IPS DF 6.9 (cell line): ENCODE measurements around the gene VWC2.

Source experiments
- DNase-seq: peaks from one replicate; pipeline ENCODE4 v3.0.0-alpha.2; 2013; ENCODE audit warnings: low read depth, low spot score
- H3K27ac ChIP-seq: one replicate; pipeline ENCODE4 v1.5.1; 2013; ENCODE audit warnings: low read length, control low read depth
- H3K27me3 ChIP-seq: 2 replicates; pipeline ENCODE4 v1.6.1; 2013; ENCODE audit warnings: mild to moderate bottlenecking, low read length; ENCODE audit not compliant: control insufficient read depth, insufficient read depth
- H3K36me3 ChIP-seq: 2 replicates; pipeline ENCODE4 v1.6.1; 2013; ENCODE audit warnings: low read length; ENCODE audit not compliant: control insufficient read depth, insufficient read depth
- H3K4me1 ChIP-seq: 2 replicates; pipeline ENCODE4 v1.6.1; 2013; ENCODE audit warnings: low read length; ENCODE audit not compliant: control insufficient read depth, insufficient read depth
- H3K4me3 ChIP-seq: 2 replicates; pipeline ENCODE4 v1.5.1; 2013; ENCODE audit warnings: mild to moderate bottlenecking, low read length
- H3K9me3 ChIP-seq: 2 replicates; pipeline ENCODE4 v1.6.1; 2013; ENCODE audit warnings: low read length, inconsistent platforms; ENCODE audit not compliant: control insufficient read depth, insufficient read depth
- WGBS: extraction: QIAGEN DNeasy Blood & Tissue Kit; methylation state at CpG from one replicate; pipeline ENCODE4 v1.1.7; 2013; ENCODE audit warnings: mixed read lengths, missing lambda C conversion rate; ENCODE audit not compliant: insufficient read length, insufficient coverage; 5-methylcytosine and 5-hydroxymethylcytosine counted together

Gene VWC2

DNA sequence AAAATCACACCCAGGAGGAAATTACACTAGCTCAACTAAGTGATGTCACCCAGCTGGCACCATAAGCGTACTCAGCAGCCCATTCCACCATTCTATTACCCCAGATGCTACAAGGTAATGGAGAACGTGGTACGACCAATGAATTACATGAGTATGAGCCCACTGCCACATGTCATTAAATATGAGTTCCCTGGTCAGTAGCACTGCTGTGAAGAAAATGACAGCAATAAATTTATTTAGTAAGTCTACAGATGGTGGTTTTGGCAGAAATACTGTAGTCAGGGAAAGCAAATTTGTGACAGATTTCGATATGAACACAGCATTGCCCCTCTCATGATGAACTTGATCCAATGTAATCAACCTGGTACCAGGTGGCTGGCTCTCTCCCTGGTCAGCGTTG is 154.2 kb downstream of the VWC2 start:
- Histone ChIP-seq H3K27ac (no peak overlapping the region), H3K4me1 (no peaks in the 10 kb centered on the region), H3K27me3 (no peaks in the 10 kb centered on the region), H3K36me3 (no peaks in the 10 kb centered on the region), H3K9me3 (peaks cover 3% of the 10 kb centered on the region), H3K4me3 (no peak overlapping the region)
- no peak for DNase-seq
- WGBS = no CpG with 5 or more reads among the region's 5 CpGs

DNA sequence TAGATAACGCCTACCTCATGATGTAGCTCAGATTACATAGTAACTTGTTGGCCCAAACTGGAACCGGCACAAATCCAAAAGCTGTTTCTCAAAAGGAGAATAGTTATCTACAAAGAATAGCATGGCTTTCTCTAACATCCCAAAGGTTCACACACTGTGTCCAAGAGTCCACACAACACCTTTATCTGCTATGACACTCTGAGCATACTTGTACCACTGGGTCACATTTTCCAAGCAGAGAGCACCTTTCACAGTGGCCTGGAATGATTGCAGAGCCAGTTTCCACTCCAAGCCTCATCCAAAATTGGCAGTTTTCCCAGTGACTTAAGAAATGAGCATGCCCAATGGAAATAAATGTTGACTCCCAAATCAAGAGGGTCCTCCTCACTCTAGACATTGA is 155.3 kb downstream of the VWC2 start:
- Histone ChIP-seq H3K4me1 (no peaks in the 10 kb centered on the region), H3K27me3 (no peaks in the 10 kb centered on the region), H3K27ac (no peak overlapping the region), H3K36me3 (no peaks in the 10 kb centered on the region), H3K9me3 (peaks cover 3% of the 10 kb centered on the region), H3K4me3 (no peak overlapping the region)
- no CpG with 5 or more reads among the region's 2 CpGs for WGBS
- no peak for DNase-seq

DNA sequence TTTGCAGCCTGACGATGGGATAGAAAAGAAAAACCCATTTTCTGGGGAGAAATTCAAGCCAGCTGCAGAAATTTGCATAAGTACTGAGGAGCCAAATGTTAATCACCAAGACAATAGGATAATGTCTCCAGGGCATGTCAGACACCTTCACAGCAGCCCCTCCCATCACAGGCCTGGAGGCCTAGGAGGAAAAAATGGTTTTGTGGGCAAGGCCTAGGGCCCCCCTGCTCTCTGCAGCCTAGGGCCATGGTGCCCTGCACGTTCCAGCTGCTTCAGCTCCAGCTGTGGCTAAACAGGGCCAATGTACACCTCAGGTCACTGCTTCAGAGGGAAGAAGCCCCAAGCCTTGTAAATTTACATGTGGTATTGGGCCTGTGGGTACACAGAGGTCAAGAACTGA is 158.2 kb downstream of the VWC2 start:
- Histone ChIP-seq H3K36me3 (no peaks in the 10 kb centered on the region), H3K9me3 (peaks cover 3% of the 10 kb centered on the region), H3K4me1 (no peaks in the 10 kb centered on the region), H3K27me3 (no peaks in the 10 kb centered on the region), H3K4me3 (no peak overlapping the region), H3K27ac (no peak overlapping the region)
- DNase-seq = no peak
- WGBS = no CpG with 5 or more reads among the region's 2 CpGs

DNA sequence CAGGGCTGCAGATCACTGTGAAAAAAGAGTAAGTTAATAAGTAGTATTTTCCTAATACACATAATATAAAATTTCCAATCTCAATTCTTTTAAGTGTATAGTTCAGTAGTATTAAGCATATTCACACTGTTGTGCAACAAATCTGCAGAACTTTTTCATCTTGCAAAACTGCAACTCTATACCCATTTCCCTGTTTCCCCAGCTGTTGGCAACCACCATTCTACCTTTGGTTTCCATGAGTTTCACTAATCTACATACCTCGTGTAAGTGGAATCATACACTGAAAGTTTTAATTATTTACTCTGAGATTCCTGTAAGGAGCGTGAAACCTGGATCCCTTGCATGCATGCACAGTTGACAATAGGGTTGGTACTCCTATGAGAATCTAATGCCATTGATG is 164.2 kb downstream of the VWC2 start:
- Histone ChIP-seq H3K36me3 (no peaks in the 10 kb centered on the region), H3K27me3 (no peaks in the 10 kb centered on the region), H3K4me3 (no peak overlapping the region), H3K9me3 (no peaks in the 10 kb centered on the region), H3K4me1 (no peaks in the 10 kb centered on the region), H3K27ac (no peak overlapping the region)
- DNase-seq = no peak
- no CpG with 5 or more reads among the region's 2 CpGs for WGBS
